ENCODE results near the gene FLNB. TPM values are rescaled to one million over a fixed set of nuclear protein-coding genes. Genes with fewer than 3 reads are reported as not detected.

The FLNB gene
- total RNA-seq, 1 donor from 2014 or later, result 34.8 TPM

DNA sequence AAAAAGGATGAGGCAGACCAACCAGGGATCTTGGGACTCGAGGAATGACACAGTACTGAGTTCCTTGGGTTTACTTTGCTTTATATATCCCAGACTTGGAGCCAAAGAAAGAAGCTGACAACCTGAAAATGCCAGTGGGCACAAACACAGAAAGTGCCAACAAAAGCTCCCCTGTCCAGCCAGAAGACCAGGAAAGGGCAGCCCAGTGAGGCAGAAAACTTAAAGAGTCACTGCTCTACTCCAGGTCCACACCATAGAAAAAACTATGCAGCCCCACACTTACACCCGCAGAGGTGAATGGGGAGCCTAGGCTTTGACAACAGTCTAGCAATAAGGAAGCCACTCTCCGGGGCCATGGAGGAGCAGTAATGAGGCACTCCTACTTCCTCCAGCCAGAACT, 80.3 kb downstream of the FLNB start:
- no peaks in the 10 kb centered on the region for H3K9me3 ChIP-seq (replicated peaks)
- intact Hi-C loops (cut with micrococcal nuclease), result no loop called here
- DNase-seq, result no peak
- no peak overlapping the region for H3K27ac ChIP-seq (replicated peaks)
- H3K4me1 ChIP-seq, result peaks cover 17% of the 10 kb centered on the region
- TF ChIP-seq, protein P1, sequence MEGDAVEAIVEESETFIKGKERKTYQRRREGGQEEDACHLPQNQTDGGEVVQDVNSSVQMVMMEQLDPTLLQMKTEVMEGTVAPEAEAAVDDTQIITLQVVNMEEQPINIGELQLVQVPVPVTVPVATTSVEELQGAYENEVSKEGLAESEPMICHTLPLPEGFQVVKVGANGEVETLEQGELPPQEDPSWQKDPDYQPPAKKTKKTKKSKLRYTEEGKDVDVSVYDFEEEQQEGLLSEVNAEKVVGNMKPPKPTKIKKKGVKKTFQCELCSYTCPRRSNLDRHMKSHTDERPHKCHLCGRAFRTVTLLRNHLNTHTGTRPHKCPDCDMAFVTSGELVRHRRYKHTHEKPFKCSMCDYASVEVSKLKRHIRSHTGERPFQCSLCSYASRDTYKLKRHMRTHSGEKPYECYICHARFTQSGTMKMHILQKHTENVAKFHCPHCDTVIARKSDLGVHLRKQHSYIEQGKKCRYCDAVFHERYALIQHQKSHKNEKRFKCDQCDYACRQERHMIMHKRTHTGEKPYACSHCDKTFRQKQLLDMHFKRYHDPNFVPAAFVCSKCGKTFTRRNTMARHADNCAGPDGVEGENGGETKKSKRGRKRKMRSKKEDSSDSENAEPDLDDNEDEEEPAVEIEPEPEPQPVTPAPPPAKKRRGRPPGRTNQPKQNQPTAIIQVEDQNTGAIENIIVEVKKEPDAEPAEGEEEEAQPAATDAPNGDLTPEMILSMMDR (IDR thresholded peaks at IDR 0.05; ENCODE audit: borderline replicate concordance), result no peak
- H3K36me3 ChIP-seq, result no peaks in the 10 kb centered on the region
- no peaks in the 10 kb centered on the region for H3K27me3 ChIP-seq (ENCODE audit: low read depth)
- H3K4me3 ChIP-seq, result no peak overlapping the region

DNA sequence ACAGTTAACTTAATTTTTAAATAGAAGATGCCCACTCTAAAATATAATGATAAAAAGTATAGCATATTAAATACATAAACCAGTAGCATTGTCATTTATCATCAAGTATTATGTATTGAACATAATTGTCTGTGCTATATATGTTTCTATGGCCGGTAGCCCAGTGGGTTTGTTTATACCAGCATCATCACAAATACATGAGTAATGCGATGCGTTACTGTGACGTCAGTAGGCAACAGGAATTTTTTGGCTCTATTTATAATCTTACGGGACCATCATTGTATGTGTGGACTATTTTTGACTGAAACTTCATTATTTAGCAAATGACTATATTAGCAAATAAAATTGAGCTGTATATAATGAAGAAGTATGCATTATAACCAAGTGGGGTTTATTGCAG, 82.1 kb downstream of the FLNB start:
- Histone ChIP-seq H3K27me3 (ENCODE audit: low read depth) (no peaks in the 10 kb centered on the region), H3K27ac (replicated peaks) (no peak overlapping the region), H3K4me1 (peaks cover 4% of the 10 kb centered on the region), H3K9me3 (replicated peaks) (no peaks in the 10 kb centered on the region), H3K4me3 (no peak overlapping the region), H3K36me3 (peaks cover 3% of the 10 kb centered on the region)
- TF ChIP-seq, protein P1 (IDR thresholded peaks at IDR 0.05; ENCODE audit: borderline replicate concordance), result no peak
- DNase-seq, result no peak
- intact Hi-C loops (cut with micrococcal nuclease), result no loop called here

DNA sequence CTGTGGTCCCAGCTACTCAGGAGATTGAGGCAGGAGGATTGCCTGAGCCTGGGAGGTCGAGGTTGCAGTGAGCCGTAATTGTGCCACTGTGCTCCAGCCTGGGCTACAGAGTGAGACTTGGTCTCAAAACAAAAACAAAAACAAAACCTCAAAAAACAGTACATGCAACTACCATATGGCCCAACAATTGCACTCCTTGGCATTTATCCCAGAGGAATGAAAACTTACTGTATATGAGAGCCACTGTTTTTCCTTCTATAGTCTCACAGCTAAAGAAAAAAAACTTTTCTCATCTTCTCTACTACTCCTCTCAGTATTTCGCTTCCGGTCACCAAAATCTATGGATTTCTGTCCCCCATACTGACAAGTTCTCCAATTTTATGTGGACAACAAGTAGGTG, 84.3 kb downstream of the FLNB start:
- Histone ChIP-seq H3K36me3 (peaks cover 15% of the 10 kb centered on the region), H3K4me3 (no peak overlapping the region), H3K27me3 (ENCODE audit: low read depth) (no peaks in the 10 kb centered on the region), H3K27ac (replicated peaks) (no peak overlapping the region), H3K9me3 (replicated peaks) (no peaks in the 10 kb centered on the region), H3K4me1 (peaks cover 16% of the 10 kb centered on the region)
- intact Hi-C loops (cut with micrococcal nuclease), result no loop called here
- TF ChIP-seq, protein P1 (IDR thresholded peaks at IDR 0.05; ENCODE audit: borderline replicate concordance), result no peak
- DNase-seq, result no peak

DNA sequence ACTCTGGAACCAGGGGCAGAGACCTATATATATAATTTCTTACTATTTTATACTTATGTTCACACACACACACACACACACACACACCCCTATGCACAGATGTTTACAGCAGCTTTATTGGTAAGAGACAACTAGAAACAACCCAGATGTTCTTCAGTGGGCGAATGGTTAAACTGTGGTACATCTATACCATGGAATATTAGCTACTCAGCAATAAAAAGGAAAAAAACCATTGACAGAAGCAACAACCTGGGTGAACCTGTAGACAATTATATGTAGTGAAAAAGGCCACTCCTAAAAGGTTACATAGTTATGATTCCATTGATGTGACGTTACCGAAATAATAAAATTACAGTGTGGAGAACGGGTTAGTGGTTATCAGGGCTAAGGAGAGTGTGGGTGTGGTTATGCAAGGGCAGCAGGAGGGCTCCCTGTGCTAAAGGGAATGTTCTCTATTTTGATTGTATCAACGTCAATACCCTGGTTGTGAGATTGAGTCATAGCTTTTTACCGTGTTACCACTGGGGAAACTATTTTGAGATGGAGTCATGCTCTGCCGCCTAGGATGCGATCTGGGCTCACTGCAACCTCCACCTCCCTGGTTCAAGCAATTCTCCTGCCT, 85.5 kb downstream of the FLNB start:
- intact Hi-C loops (cut with micrococcal nuclease), result no loop called here
- Histone ChIP-seq H3K27me3 (ENCODE audit: low read depth) (no peaks in the 10 kb centered on the region), H3K27ac (replicated peaks) (no peak overlapping the region), H3K9me3 (replicated peaks) (no peaks in the 10 kb centered on the region), H3K36me3 (peaks cover 26% of the 10 kb centered on the region), H3K4me3 (no peak overlapping the region), H3K4me1 (peaks cover 16% of the 10 kb centered on the region)
- DNase-seq, result no peak
- TF ChIP-seq, protein P1 (IDR thresholded peaks at IDR 0.05; ENCODE audit: borderline replicate concordance), result no peak

DNA sequence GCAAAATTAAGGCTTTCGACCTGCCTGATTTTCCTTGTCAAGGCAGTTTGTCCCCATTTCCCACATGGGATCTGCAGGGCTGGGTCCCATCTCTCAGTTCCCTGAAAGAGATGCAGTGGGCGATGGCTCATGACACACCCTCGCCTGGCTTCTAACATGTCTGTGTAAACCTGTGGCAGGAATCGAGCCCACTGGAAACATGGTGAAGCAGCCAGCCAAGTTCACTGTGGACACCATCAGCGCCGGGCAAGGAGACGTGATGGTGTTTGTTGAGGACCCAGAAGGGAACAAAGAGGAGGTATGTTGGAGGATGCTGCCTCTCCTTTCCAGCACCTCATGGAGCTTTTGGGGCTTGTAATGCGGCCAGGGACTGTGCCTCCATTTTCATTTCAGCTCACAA, 86.4 kb downstream of the FLNB start:
- TF ChIP-seq, protein P1 (IDR thresholded peaks at IDR 0.05; ENCODE audit: borderline replicate concordance), result no peak
- no peak overlapping the region for H3K4me3 ChIP-seq
- DNase-seq, result no peak
- H3K9me3 ChIP-seq (replicated peaks), result no peaks in the 10 kb centered on the region
- no peaks in the 10 kb centered on the region for H3K27me3 ChIP-seq (ENCODE audit: low read depth)
- peaks cover 16% of the 10 kb centered on the region for H3K4me1 ChIP-seq
- peaks cover 36% of the 10 kb centered on the region for H3K36me3 ChIP-seq
- intact Hi-C loops (cut with micrococcal nuclease), result no loop called here
- no peak overlapping the region for H3K27ac ChIP-seq (replicated peaks)

Data from left ventricle myocardium inferior (tissue), 1 donor.